Choroid plexus epithelial cell (primary cell): ENCODE data around the gene ASB13.

Experiments
- DNase-seq: peaks from one replicate; pipeline ENCODE4 v3.0.0-alpha.2; 2010; ENCODE audit warnings: low read depth
- H3K4me3 ChIP-seq: 2 replicates; pipeline ENCODE4 v1.5.1; 2011; ENCODE audit warnings: low read depth, mild to moderate bottlenecking, control low read depth, low read length, moderate library complexity
- TF ChIP-seq, protein P1 (sequence below): conservative IDR thresholded peaks from 2 replicates; pipeline ENCODE4 v1.5.1; 2011; ENCODE audit warnings: low read depth, mild to moderate bottlenecking, control low read depth, inconsistent platforms, low read length, moderate library complexity

The ASB13 gene

DNA sequence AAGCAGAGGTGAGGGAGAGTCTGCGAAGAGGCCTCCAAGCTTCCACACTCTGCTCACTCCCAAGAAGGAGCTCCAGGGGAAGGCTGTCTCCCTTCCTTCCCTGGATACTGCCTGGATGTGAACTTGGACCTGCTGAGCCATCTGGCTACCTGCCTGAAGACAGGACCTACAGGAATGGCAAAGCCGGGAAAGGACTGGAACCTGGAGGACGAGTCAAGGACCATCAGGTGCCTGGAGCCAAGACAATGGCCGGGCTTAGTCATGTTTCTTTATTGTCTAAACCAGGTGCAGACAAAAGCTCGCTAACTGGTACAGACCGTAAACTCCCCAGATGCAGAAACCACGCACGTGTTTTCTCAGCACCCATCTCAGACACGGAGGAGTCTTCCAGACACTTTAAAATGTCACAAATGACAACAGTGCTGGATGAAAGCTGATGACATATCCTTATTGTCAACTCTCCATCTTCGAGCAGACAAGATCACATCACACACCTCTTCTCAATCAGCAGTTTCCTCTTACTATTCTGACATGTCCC, 12.1 kb downstream of the ASB13 start:
- TF ChIP-seq, protein P1, sequence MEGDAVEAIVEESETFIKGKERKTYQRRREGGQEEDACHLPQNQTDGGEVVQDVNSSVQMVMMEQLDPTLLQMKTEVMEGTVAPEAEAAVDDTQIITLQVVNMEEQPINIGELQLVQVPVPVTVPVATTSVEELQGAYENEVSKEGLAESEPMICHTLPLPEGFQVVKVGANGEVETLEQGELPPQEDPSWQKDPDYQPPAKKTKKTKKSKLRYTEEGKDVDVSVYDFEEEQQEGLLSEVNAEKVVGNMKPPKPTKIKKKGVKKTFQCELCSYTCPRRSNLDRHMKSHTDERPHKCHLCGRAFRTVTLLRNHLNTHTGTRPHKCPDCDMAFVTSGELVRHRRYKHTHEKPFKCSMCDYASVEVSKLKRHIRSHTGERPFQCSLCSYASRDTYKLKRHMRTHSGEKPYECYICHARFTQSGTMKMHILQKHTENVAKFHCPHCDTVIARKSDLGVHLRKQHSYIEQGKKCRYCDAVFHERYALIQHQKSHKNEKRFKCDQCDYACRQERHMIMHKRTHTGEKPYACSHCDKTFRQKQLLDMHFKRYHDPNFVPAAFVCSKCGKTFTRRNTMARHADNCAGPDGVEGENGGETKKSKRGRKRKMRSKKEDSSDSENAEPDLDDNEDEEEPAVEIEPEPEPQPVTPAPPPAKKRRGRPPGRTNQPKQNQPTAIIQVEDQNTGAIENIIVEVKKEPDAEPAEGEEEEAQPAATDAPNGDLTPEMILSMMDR, result no peak
- H3K4me3 ChIP-seq, result no peak overlapping the region
- DNase-seq, result no peak

DNA sequence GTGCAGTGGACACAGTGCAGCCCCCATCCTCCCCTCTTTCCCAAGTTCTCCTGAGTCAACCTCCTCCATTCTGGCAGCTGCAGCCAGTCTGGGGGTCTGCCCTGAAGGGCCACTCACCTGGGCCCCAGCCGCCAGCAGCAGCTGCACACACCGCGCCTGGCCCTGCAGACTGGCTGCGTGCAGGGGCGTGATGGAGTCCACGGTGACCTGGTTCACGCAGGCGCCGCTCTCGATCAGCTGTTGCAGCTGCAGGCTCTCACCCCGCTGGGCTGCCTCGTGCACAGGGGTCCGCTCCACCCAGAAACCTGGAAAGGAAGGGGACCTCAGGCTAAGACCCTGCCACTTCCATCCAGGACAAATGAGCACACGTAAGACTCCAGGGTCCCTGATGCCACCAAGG, 13.6 kb downstream of the ASB13 start:
- TF ChIP-seq, protein P1, result no peak
- H3K4me3 ChIP-seq, result no peak overlapping the region
- no peak for DNase-seq

DNA sequence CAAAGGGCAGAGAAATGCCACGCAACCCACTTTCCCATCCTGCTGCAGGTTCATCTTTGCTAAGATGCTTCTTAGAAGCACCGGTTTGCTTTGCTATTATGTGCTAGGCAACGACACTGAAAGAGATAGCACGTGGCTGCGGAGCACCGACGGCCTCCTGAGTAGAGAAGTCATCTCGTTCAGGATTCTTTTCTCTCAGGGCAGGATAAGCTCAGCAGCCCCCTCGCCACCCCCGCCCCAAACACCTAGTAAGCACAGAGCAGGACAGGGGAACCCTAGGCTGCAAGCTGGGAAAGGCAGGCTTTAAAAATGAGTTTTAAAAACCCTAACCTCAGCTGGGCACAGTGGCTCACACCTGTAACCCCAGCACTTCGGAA, 15.0 kb downstream of the ASB13 start:
- TF ChIP-seq, protein P1, result no peak
- no peak overlapping the region for H3K4me3 ChIP-seq

DNA sequence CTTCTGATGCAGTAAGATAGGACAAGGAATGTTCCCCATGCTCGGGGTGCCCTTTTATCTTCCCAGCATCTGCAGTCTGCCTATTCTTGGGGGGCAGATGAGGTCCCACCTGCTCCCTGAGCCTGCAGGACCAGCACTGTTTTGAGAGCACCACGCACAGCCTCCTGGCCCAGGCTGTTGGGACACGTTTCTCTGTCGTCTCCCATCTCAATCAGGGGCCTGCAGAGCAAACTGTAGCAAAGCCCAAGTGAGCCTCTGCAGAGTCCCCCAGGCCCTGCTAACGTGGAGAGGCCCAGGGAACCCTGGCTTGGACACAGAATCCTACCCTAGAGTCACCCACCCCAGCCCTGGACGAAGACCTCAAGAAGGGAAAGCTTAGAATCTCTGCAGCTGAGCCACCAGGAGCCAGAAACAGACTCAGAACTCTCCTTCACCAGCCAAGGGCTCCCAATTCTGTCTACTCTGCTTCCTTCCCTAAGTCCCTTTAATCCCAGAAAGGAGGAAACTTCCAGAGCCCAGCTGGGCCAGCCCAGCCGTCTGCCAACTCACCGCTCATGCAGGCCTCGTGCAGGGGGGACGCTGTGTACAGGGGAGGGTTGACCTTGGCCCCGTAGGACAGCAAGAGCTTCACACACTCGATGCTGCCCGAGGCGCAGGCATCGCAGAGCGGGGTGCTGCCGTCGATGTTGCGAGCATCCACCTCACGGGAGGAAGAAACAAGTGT, 15.6 kb downstream of the ASB13 start:
- TF ChIP-seq, protein P1, result no peak

More for the DNA sequence above, 15.0 kb downstream of the ASB13 start:
- DNase-seq, result no peak

DNA sequence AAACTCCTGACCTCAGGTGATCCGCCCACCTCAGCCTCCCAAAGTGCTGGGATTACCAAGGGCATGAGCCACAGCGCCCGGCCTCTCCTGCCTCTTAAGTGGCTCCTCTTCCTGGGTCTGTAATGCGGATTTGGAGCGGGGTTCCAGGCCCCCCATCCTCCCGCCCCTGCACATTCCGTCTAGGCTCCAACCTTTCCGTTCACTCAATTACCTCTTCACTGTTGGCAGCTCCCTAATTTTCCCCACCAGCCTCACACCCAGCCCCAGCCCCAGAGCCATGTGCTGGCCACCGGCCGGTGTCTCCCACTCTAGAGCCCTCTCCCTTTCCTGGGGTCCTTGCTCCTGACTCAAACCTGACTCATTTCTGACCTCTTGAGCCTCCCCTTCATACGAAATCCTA, 16.6 kb downstream of the ASB13 start:
- TF ChIP-seq, protein P1, result no peak
- no peak for DNase-seq
- H3K4me3 ChIP-seq, result no peak overlapping the region

More for the DNA sequence above, 15.6 kb downstream of the ASB13 start:
- no peak overlapping the region for H3K4me3 ChIP-seq
- DNase-seq, result no peak

DNA sequence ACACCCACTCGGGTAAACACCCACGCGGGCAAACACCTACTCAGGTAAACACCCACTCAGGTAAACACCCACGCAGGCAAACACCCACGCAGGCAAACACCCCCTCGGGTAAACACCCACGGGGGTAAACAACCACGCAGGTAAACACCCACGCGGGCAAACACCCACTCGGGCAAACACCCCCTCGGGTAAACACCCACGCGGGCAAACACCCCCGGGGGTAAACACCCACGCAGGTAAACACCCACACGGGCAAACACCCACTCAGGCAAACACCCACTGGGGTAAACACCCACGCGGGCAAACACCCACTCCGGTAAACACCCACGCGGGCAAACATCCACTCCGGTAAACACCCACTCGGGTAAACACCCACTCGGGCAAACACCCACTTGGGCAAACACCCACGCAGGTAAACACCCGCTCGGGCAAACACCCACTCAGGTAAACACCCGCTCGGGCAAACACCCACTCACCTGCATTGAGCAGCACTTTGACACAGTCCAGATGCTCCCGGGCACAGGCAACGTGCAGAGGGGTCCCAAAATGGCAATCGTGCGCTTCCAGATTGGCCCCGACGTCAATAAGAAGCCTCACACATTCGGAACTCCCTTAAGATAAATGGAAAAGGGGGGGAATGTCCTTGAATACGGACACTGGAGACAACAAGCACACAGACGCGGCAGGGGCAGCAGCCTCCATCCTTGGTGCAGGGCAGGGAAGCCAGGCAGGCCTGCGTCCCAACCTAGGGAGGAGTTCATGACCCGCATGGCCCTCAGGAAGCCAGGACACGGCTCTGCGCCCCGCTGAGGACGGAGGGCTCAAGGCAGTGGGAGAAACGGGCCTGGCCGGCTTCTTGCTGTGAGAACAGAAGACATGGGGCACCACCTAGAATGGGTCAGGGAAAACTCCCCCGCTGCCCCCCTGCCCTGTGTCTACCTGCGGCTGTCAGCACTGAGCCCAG, 17.6 kb downstream of the ASB13 start:
- no peak overlapping the region for H3K4me3 ChIP-seq
- DNase-seq, result no peak
- TF ChIP-seq, protein P1, result no peak
